ENCODE data around the gene MPRIP.
"Not testable (repeated sequence)": the region's sequence is repeated elsewhere in the genome, so short reads cannot be mapped to it uniquely, and the experiment has no call there.

The MPRIP gene

GRCh38 chr17:17042384-17042736 lies at the start of gene MPRIP:
Gene MPRIP (plus strand): TSS chr17:17042457. CDS start chr17:17042849, 392 bp downstream.
- DNase-seq = no peak

- DNase-seq = no peak
Observed at GRCh38 chr17:16994631-16995030, 47.6 kb upstream of the MPRIP start.

- DNase-seq = no peak
Observed at GRCh38 chr17:16995930-16996329, 46.3 kb upstream of the MPRIP start.

- DNase-seq = not testable (repeated sequence)
Observed at GRCh38 chr17:16996726-16997125, 45.5 kb upstream of the MPRIP start.

GRCh38 chr17:16997514-16998429 lies 44.5 kb upstream of the MPRIP start:
- DNase-seq = peak in 2 of 4 experiments; percentile 50 to 67

- DNase-seq = no peak
Observed at GRCh38 chr17:16999931-17000625, 42.2 kb upstream of the MPRIP start.

GRCh38 chr17:17001076-17001777 lies 41.0 kb upstream of the MPRIP start:
- DNase-seq = no peak

- DNase-seq = peak; percentile 46 to 76 (median 64)
Observed at GRCh38 chr17:17001874-17002520, 40.3 kb upstream of the MPRIP start.

- not testable (repeated sequence) for DNase-seq
Observed at GRCh38 chr17:17002731-17003715, 39.2 kb upstream of the MPRIP start.

- DNase-seq = no peak
Observed at GRCh38 chr17:17004251-17004996, 37.8 kb upstream of the MPRIP start.

- DNase-seq = not testable (repeated sequence)
Observed at GRCh38 chr17:17004997-17005614, 37.2 kb upstream of the MPRIP start.

GRCh38 chr17:17007891-17008290 lies 34.4 kb upstream of the MPRIP start:
- not testable (repeated sequence) for DNase-seq

- DNase-seq = not testable (repeated sequence)
Observed at GRCh38 chr17:17008621-17009397, 33.4 kb upstream of the MPRIP start.

- not testable (repeated sequence) for DNase-seq
Observed at GRCh38 chr17:17009972-17010371, 32.3 kb upstream of the MPRIP start.

- not testable (repeated sequence) for DNase-seq
Observed at GRCh38 chr17:17010545-17011034, 31.7 kb upstream of the MPRIP start.

GRCh38 chr17:17011043-17011907 lies 31.0 kb upstream of the MPRIP start:
- DNase-seq = not testable (repeated sequence)

GRCh38 chr17:17013828-17014747 lies 28.2 kb upstream of the MPRIP start:
- not testable (repeated sequence) for DNase-seq
